ENCODE data around the gene SNAPC3.
"Not testable (repeated sequence)": the region's sequence is repeated elsewhere in the genome, so short reads cannot be mapped to it uniquely, and the experiment has no call there.

SNAPC3 gene

DNA sequence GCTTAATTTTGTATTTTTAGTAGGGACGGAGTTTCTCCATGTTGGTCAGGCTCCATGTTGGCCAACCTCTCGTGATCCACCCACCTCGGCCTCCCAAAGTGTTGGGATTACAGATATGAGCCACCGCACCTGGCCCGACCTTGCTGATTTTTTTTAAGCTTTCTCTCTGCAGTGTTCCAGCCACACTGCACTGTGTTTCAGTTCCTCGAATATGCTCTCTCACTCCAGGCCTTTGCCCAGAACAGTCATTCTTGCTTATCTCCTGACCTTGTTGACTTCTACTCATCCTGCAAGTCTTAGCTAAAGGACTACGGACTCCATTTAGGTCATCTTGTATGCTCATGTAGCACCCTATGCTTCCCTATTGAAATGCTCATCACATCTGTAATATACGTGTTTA lies 3.3 kb downstream of the SNAPC3 start:
- DNase-seq: no peak

DNA sequence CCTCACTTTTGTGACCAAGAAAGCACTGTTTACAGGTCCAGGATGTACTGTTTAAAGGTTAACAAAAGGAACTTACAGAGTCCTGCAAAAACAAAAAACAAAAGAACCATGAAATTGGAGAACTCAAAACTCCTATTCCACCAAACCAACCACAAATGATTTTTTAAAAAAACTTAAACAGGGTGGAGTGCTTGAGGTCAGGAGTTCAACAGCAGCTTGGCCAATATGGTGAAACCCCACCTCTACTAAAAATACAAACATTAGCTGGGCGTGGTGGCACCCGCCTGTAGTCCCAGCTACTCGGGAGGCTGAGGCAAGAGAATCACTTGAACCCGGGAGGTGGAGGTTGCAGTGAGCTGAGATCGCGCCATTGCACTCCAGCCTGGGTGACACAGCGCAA lies 5.0 kb downstream of the SNAPC3 start:
- not testable (repeated sequence) for DNase-seq

DNA sequence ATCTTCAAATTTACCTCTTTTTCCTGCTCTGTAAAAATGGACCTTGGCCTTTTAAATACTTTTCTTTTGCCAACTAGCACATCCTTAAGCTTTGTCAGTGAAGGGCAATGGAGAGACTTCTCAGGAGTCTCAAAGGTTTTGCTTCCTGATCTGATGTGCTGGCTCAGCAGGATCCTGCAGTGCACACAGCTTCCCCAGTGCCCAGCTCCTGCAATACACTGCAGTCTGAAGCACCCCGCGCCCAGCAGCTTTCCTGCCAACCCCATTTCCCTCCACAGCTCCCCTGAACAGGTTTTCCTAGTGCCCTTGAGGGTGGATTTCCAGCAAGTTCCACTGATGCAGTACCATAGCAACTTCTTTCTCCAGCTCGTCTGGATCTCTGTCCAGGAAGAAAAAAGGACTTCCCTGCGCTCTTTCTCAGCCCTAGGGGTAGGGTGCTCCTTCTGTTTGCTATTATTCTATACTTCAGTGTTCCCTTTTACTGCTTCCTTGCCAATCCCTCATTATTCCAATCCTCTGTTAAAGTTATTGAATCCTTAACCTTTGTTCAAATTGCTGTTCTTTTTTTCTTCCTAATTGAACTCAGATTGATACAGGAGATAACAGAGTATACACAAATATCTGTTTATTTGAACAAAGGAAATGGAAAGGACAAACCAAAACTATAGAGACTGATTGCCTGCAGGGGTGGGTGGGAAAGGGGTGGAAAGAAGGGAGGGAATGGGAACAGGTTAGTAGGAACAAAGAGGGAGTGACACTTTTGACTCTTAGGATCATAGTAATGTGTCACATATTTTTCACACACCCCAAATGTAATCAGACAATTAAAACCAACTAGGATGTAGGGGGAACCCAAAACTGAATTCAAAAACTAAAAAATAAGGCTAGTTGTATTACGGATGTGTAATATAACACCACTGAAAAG lies 8.5 kb downstream of the SNAPC3 start:
- DNase-seq: no peak

DNA sequence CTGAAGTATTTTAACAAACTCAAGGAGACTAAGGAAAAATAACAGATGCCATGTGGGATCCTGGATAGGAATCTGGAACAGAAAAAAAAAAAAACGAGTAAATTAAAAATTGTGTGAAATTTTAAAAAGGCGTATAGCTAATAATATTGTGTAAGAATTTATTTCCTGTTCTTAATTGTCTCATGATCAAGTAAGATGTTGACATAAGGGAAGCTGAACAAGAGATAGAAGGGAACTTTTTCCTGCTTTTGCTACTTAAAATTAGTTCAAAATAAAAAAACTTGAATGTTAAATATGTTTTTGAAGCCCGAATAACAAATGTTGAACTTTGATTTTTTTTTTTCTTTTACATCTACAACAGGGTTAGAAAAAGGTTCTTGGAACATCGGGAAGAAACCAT lies 10.5 kb downstream of the SNAPC3 start:
- no peak for DNase-seq

GRCh38 chr9:15433661-15434060 lies 11.0 kb downstream of the SNAPC3 start:
- DNase-seq: no peak

DNA sequence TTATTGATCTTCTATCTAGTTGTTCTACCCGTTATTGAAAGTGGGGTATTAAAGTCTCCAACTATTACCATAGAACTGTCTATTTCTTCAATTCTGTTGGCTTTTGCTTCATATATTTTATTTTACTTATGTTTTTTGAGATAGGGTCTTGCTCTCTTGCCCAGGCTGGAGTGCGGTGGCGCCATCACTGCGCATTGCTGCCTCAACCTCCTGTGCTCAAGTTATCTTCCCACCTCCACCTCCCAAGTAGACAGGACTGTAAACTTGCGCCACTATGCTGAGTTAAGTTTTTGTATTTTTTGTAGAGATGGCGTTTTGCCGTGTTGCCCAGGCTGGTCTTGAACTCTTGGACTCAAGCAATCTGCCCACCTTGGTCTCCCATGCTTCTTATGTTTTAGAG lies 16.2 kb downstream of the SNAPC3 start:
- DNase-seq: no peak

GRCh38 chr9:15441841-15442240 lies 19.2 kb downstream of the SNAPC3 start:
- not testable (repeated sequence) for DNase-seq

- DNase-seq: not testable (repeated sequence)
These were observed 19.6 kb downstream of the SNAPC3 start for GRCh38 chr9:15442264-15442663.

DNA sequence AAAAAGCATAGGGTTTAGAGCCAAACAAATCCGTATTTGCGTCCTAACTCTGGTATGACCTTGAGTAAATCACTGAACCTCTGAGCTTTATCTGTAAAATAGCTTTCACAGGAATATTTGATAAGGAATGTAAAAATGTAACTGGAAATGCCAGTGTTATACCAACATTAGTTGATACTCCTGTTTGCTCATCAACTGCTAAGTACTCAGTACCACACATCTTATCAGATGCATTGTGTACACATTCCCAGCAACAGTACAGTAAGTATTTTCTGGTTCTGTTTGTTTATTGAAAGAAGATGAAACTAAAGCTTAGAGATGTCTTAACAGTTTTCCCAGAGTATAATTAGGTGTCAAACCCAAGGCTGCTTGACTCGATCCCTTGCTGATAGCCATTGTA lies 21.5 kb downstream of the SNAPC3 start:
- no peak for DNase-seq

DNA sequence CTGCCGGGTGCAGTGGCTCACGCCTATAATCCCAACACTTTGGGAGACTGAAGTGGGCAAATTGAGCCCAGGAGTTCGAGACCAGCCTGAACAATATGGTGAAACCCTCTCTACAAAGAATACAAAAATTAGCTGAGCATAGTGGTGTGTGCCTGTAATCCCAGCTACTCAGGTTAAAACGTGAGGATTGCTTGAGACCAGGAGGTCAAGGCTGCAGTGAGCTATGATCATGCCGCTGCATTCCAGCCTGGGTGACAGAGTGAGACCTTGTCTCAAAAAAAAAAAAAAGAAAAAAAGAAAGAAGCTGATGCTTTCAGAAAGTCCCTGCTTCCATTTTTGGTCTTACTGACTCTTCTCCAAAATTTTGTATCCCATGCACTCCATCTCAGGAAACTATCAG lies 31.3 kb downstream of the SNAPC3 start:
- DNase-seq: no peak

DNA sequence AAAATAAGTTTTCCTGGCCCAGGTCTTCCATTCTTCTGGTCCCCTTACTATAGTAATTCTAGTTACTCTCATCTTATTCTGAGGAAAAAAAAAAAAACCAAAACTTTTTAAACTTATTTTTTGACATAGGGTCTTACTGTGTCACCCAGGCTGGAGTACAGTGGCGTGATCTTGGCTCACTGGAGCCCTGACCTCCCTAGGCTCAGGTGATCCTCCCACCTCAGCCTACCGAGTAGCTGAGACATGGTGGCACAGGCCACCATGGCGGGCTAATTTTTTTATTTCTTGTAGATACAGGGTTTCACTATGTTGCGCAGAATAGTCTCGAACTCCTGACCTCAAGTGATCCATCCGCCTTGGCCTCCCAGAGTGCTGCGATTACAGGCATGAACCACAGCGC lies 38.4 kb downstream of the SNAPC3 start:
- DNase-seq: no peak

- DNase-seq: no peak
These were observed 38.9 kb downstream of the SNAPC3 start for GRCh38 chr9:15461601-15462000.

GRCh38 chr9:15468145-15468544 lies 45.5 kb downstream of the SNAPC3 start:
- DNase-seq: no peak

DNA sequence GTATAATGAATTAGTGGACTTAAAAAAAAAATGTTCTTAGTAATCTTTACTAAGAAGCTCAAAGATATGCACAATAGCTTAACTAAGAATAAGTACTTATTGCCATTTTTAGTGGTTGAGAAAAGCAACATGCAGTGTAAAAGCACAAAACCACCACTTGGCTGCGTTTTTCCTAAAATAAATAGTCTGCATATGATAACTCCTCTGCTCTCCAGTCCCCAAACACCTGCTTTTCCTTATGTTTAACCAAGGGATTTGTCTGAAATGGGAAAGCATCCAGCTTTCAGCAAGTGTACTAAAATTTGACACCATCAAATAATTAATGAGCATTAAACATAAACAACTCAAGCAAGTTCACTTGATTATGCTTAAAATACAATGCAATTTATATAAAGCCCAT lies 46.7 kb downstream of the SNAPC3 start:
- no peak for DNase-seq

DNA sequence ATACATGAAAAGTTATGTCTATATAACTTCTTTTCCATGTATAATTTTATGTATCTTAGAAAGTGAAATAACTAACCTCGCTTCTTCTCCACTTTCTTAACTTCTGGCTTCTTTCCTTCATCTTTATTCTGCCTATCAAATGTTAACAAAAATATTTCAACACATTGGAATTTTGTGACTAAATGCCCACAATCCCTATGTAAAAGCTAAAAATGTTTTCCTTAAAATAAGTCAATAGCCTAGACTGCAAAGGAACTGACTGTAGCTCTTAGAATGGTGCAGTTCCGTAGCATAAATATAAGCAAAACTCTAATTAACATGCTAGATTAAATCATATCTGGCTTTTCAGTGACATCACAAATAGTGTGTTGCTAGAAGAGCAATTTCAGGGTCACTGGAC lies 47.2 kb downstream of the SNAPC3 start:
- DNase-seq: no peak

DNA sequence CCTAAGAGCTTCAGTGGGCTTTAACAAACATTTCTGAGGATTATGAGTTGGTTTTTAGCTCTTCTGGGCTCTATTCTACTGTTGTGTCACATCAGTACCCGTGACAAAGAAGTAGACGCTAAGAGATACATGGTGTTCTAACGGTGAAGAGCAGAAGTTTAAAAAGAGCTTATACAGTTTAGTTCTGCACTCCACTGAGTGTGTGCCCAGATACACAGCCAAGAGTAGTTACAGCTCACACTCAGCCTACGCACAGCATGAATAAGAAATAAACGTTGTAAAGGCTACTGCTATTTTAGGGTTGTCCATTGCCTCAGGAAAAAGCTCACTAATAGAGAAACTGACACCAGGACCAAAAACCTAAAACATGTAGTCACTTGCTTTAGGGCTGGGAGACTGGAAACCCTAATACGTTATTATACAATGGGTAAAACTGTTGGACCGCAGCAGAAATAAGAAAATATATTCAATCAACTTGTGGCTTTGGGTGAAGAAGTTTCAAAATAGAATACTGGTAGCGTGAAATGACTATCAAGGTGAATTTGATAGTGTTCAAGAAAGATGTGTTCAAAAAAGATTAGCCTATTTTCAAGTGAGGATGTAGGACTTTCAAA lies 53.4 kb downstream of the SNAPC3 start:
- no peak for DNase-seq

DNA sequence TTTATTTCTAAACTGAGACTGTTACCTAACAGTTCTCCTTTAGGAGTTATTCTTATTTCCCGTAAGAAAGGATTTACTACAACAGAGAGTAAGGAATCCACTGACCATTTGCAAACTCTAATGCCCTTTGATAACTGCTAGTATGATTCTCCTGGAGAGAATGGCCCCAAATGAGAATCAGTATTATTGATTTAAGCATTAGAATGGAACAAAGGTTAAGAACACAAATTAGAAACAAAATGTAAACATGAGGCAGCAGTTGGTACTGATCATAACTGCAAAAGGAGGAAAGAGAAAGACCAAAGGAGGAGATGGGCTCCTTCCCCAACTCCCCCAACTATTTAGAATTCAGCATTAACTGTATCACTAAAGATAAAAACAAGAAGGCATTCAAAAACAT lies 57.4 kb downstream of the SNAPC3 start:
- no peak for DNase-seq

DNA sequence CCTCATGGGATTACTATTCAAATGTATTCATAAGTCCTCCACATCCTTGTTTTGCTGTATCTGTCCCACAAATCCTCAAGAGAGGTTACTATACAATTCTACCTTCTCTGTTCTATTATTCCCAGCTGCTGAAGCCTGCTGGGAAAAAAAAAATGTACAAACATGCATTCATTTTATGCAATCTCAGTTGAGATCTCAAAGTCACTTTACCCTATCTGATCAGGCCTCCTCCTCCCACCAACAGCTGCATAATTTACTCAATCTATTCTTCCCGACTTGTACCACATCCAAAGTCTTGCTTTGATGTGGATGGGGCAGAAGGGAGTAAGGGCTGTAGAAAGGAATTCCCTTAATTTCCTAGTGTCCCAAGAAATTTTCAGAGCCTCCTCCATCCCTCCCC lies 59.5 kb downstream of the SNAPC3 start:
- no peak for DNase-seq

- no peak for DNase-seq
These were observed 62.1 kb downstream of the SNAPC3 start for GRCh38 chr9:15484802-15485201.

- no peak for DNase-seq
These were observed 63.4 kb downstream of the SNAPC3 start for GRCh38 chr9:15485836-15486666.

- no peak for DNase-seq
These were observed 69.3 kb downstream of the SNAPC3 start for GRCh38 chr9:15491950-15492349.

DNA sequence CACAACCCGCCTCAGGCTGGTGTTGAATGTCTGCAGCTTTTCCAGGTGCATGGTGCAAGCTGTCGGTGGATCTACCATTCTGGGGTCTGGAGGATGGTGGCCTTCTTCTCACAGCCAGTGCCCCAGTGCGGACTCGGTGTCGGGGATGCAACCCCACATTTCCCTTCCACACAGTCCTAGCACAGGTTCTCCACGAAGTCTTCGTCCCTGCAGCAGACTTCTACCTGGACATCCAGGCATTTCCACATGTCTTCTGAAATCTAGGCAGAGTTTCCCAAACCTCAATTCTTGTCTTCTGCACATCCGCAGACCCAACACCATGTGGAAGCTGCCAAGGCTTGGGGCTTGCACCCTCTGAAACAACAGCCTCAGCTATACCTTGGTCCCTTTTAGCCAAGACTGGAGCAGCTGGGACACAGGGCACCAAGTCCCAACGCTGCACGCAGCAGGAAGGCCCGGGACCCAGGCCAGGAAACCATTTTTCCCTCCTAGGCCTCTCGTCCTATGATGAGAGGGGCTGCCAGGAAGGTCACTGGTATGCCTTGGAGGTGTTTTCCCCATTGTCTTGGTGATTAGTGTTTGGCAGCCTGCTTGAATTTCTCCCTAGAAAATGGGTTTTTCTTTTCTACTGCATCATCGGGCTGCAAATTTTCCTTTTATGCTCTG lies 69.9 kb downstream of the SNAPC3 start:
- no peak for DNase-seq

Measured in GOT3 (cell line).